Liver (tissue), 3 donors: ENCODE results near the gene CACNA1C.

Experiments used
- CTCF ChIP-seq: fragments of 150-350 bp; IDR thresholded peaks from 2 replicates; pipeline ENCODE4 v1.5.1; 2017; ENCODE audit warnings: improper control_type of control experiment, low read depth, low read length; ENCODE audit not compliant: missing input control
- EGR1 ChIP-seq, 2 donors: IDR thresholded peaks; 2 replicates each; pipeline ENCODE4 v1.6.1; 2016 to 2018; ENCODE audit warnings: antibody characterized with exemption in 2 of 2, low read depth in 2 of 2
- GABPA ChIP-seq, 2 donors: IDR thresholded peaks in 1 of 2; conservative IDR thresholded peaks in 1 of 2; 2 replicates each; pipeline ENCODE4 v1.6.1; 2016; ENCODE audit warnings: antibody characterized with exemption in 2 of 2, mild to moderate bottlenecking in 1 of 2, moderate library complexity in 1 of 2
- MAX ChIP-seq: IDR thresholded peaks from 2 replicates; pipeline ENCODE4 v1.6.1; 2016; ENCODE audit warnings: antibody characterized with exemption
- RAD21 ChIP-seq, 2 donors: IDR thresholded peaks; 2 replicates each; pipeline ENCODE4 v1.6.1; 2016; ENCODE audit warnings: antibody characterized with exemption in 2 of 2, mild to moderate bottlenecking in 2 of 2
- REST ChIP-seq: IDR thresholded peaks from 2 replicates; pipeline ENCODE4 v1.6.1; 2016; ENCODE audit warnings: antibody characterized with exemption, mild to moderate bottlenecking
- SP1 ChIP-seq: IDR thresholded peaks from 2 replicates; pipeline ENCODE4 v1.6.1; 2018; ENCODE audit warnings: antibody characterized with exemption, mild to moderate bottlenecking
- TAF1 ChIP-seq: conservative IDR thresholded peaks from 2 replicates; pipeline ENCODE4 v1.6.1; 2016; ENCODE audit warnings: antibody characterized with exemption, mild to moderate bottlenecking
- YY1 ChIP-seq: IDR thresholded peaks from 2 replicates; pipeline ENCODE4 v1.6.1; 2016; ENCODE audit warnings: antibody characterized with exemption, mild to moderate bottlenecking
- ZBTB33 ChIP-seq: IDR thresholded peaks from 2 replicates; pipeline ENCODE4 v1.6.1; 2016; ENCODE audit warnings: antibody characterized with exemption
- donor health status: healthy.
- donor health status: healthy.

- TF ChIP-seq YY1 (no peak), CTCF (no peak), REST (no peak), MAX (no peak), EGR1 (IDR thresholded peaks at IDR 0.05; ENCODE audit: low read depth in 2 of 2) (no peak), ZBTB33 (no peak), RAD21 (IDR thresholded peaks at IDR 0.05) (no peak), TAF1 (no peak), SP1 (no peak), GABPA (IDR thresholded peaks at IDR 0.05 in 1 of 2, conservative IDR thresholded peaks at IDR 0.05 in 1 of 2) (no peak)
Measured at GRCh38 chr12:2145433-2145998, 92.7 kb downstream of the CACNA1C start.
